GM18861 (cell line): ENCODE data around the gene CPD.
"Not testable (repeated sequence)": the region's sequence is repeated elsewhere in the genome, so short reads cannot be mapped to it uniquely, and the experiment has no call there.

Experiments used
- ATAC-seq: cut with Tn5 transposase; IDR thresholded peaks from one replicate; pipeline ENCODE4 v1.9.1; 2021; ENCODE audit not compliant: unreplicated experiment

Gene CPD

DNA sequence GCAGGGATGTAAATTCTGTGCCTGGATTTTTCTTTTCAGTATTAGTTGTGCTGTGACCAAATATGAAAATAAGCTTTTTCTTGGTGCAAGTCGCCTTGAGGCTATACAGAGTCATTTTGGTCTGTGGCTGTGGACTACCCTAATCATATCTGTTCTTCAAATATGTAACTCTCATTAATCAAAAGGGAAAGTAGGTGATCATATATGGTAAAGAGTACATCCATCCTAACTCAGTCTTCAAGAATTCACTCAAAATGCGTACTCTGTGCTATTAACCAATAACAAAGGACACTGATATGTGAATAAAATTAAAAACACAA lies 2.6 kb downstream of the CPD start:
- ATAC-seq, result no peak

DNA sequence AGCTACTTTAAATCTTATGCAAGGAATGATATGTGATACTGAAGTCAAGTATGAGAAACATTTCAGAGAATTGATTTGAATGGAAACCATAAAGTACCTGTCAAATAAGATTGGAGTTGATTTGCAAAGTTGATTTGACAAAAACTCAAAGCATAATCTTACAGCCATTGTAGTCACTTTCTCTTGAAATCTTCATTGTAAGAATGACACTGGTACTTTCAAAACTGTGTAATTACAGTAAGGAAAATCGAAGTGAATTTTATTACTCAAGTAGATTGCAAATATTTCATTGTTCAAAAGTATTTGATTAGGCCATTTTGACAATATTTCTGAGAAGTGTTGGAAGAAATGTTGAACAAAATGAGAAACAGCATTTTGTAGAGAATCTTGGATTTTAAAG lies 3.6 kb downstream of the CPD start:
- no peak for ATAC-seq

DNA sequence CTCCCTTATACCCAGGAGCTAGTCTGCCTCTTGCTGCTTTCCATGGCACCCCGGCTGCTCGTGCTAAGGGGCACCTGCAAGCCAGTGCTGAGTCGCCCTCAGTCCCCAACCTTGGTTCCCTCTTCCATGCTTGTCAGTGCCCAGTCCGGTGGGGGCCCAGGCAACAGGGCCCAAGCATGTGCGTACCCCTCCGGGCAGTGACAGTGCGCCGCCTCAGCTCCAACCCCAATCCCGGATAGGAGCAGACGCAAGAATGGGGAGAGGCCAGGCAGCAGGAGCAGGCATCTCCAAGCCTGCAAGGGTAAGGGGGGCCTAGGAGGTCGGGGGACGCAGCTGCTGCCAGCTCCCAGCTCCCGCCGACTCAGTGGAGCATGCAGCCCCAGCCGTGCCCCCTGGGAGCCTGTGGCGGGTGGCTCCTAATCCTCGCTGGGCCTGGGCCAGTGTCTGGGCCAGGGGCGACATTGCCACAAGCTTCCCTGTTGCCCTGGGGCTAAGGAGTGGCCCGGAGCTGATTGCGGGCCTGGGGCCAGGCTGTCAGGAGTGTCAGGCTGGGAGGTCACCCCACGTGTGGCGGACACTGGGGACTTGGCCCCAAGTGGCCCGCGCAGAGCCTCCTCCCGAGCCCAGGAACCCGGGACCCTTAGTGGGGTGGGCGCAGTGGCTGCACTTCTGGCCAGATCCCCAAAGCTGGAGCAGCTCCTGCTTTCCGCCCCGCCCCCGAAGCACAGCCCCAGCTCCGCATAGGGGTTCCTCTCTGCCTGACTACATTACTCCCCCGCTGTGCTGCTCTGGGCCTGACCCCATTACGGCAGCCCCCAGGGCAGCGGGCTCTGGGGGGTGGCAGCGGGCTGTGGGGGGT lies 9.8 kb downstream of the CPD start:
- no peak for ATAC-seq

DNA sequence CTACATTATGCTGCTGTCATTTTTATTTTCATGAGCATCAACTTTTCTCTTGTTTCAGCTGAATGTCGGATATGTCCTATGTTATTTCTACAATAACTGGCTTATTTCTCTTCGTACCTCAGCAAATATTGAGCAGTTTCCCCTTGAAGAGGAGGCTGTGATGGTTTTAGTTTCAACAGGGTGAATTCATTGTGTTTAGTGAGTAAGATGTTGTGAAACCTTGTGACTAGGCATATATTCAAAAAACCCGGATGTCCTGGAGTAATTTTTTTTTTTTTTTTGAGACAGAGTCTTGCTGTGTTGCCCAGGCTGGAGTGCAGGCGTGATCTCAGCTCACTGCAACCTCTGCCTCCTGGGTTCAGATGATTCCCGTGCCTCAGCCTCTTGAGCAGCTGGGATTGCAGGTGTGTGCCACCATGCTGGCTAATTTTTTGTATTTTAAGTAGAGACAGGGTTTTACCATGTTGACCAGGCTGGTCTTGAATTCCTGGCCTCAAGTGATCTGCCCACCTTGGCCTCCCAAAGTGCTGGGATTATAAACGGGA lies 11.1 kb downstream of the CPD start:
- ATAC-seq, result no peak

DNA sequence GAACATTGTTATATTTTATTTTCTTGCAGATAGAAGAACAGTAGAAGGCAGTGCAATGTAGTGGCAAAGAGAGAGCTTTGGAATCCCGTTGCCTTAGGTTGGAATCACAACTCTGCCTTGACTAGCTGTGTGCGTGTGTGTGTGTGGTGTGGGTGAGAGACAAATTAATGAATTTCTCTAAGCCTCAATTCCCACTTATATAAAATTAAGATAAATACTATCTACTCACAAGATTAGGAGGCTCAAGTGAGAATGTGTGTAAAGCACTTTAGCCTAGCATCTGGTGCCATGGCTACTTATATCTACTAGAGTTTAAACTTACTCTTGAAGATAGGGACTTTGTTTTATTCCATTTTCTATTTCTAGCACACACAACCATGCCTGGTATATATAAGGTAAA lies 12.8 kb downstream of the CPD start:
- no peak for ATAC-seq

DNA sequence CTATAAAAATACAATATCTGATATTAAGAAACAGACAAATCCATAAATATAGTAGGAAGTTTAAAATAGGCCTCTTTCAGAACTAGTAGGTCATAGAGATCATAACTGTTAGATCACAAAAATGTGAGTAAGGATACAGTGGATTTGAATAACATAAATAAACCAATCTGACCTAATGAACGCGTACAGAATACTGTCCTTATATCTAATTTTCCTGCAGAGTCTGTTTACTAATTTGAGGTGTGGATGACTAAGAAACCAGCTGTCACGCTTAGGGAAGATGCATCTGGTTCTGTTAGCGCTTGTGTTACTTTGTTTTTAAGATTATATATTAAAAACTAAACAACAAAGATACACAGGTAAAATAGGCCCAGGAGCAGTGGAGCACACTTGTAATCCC lies 14.8 kb downstream of the CPD start:
- no peak for ATAC-seq

DNA sequence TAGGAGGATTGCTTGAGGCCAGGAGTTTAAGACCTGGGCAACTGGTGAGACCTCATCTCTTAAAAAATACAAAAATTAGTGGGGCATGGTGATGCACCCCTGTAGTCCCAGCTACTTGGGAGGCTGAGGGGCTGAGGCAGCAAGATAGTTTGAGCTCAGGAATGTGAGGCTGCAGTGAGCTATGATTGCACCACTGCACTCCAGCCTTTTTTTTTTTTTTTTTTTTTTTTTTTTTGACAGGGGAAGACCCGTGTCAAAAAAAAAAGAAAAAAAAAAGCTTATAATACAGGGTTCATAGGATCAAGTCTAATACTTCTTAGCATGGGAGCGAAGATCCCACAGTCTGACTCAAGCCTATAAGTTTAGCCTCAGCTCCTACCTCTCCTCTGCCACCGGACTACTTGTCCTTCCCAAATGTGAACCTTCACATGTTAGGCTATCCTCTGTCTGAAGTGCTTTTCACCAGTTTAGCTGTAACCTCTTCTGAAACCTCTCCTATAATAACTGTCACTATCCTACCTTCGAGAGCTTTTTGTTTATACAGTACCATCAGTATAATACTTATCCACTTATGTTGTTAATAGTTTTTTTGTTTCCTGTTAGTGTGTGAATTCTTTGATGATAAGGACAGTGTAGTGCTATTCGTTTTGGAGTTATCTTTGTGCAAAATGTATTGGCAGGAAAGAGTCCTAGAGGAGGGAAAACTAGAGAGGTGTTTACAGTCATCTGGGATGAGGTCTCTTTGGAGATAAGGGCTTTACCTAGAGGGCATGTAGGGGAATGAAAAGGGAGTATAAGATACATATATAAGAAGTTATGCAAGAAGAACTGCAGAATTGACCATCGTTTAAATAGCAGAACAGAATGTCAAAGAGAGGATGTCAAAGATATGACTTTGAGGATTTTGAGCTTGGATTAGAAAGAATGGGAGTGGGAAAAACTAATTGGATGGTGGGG lies 15.5 kb downstream of the CPD start:
- no peak for ATAC-seq

DNA sequence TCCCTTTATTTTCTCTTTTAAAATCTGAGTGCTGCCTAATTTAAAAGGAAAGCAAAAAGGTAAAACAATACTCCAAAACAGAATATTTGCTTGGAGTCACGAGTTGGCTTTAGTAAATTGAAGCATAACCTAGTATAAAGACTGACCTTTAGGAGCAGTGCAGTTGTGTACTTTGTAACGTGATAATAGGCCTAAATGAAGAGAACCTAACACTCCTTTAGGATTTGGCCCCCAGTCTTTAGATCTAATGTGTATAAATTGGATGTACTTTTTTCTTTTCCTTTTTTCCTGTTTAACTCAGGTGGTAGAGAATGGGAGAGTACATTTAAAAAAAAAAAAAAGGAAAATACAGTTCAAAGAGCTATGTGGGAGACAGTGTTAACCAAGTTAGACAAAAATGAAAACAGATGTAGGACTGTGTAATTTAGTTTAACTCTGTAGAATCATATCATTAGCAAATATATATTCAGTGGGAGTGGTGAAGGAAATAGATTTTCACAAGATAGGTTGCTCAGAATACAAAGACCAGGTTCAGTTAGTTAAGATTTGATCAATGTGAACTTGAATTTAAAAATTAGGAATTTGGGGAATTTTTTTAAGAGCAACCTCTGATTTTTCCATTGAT lies 16.8 kb downstream of the CPD start:
- ATAC-seq, result no peak

DNA sequence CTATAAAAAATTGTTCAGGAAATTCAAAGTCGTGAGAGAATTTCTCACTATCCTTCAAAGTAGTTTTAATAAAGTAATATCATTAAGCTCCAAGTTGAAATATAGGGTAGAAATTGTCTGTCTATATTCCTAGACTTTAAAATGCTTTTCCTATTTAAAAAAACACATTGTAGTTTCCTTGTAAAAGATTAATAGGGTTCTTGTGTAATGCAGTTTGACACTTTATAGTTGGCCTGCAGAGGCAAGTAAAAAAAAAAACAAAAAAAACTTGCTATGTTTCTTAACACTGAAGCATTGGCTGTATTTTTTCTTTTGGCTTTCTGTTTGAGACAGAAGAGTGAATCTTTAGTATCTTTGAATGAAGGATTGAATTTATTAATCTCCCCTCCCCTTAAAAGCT lies 17.4 kb downstream of the CPD start:
- ATAC-seq, result no peak

DNA sequence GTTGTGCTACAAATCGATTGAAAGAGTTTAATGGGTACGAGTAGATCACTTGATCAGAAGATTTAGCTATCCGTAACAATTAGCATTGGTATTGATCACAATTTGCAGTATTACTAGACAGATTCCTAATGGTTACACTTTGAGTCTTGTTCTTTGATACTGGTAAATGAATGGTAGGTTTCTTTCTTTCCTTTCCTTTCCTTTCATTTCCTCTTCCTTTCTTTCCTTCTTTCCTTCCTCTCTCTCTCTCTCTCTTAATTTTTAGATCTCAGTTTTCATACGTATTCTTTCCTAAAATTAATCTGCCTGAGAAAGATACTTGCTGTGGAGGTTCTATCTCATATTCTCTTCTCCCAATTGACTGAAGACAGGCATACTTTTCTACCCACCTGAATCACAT lies 17.9 kb downstream of the CPD start:
- ATAC-seq, result no peak

DNA sequence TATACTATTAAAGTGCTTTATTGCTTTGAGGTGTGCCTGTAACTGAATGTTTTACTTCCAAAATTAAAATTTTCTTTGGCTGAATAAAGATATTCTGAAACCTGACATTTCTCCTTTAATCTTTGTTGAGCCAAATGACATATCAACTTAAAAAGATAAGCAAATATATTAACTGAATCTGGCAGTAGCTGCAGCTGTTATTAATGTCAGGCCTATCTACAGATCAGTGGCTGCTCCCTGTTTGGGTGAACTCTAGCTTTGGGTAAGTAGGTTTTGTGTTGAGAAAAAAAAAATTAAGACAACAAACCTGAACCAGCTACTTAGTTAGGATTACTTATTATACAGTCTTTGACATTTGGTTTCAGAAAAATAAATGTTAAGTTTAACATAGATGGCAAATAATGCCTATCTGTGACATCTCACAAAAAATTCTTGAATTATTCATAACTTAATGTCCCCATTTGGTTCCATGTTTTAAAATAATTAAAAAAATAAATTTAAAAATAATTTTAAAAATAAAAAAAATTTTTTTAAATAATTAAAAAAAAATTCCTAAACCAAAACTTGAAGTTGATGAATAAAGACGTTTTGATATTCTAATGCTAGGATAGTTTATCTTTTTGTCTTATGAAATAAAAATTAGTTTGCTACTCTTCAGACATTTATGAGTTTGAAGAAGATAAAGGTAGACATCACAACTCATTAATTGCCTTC lies 19.8 kb downstream of the CPD start:
- ATAC-seq, result no peak

DNA sequence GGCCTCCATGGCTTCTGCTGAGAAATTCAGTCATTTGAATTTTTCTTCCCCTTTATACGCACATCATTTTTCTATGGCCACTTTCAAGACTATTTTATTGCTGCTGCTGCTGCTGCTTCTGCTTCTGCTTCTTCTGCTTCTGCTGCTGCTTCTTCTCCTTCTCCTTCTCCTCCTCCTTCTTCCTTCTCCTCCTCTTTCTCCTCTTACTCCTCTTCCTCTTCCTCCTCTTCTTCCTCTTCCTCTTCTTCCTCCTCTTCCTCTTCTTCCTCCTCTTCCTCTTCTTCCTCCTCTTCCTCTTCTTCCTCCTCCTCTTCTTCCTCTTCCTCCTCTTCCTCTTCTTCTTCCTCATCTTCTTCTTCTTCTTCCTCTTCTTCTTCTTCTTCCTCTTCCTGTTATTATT lies 22.4 kb downstream of the CPD start:
- ATAC-seq, result no peak

DNA sequence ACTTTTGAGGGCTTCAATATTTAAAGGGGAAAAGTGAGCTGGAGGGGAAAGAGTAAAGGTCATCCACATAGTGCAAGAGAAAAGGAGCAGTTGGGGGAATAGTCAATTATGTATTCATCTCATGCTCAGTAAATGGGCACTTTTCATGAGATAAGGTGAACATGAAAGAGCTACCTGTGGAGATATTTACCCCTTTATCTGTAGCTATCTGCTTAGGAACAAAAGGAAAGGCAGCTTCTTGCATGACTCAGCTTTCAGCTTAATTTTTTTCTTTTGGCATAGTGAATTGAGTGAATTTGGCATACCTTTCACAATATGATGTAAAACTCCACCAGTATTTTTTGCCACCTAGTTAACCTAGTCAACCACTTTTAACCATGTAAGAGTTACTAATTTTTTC lies 26.4 kb downstream of the CPD start:
- no peak for ATAC-seq

DNA sequence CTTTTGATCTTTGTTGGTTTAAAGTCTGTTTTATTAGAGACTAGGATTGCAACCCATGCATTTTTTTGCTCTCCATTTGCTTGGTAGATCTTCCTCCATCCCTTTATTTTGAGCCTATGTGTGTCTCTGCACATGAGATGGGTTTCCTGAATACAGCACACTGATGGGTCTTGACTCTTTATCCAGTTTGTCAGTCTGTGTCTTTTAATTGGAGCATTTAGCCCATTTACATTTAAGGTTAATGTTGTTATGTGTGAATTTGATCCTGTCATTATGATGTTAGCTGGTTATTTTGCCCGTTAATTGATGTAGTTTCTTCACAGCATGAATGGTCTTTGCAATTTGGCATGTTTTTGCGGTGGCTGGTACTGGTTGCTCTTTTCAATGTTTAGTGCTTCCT lies 31.9 kb downstream of the CPD start:
- not testable (repeated sequence) for ATAC-seq

DNA sequence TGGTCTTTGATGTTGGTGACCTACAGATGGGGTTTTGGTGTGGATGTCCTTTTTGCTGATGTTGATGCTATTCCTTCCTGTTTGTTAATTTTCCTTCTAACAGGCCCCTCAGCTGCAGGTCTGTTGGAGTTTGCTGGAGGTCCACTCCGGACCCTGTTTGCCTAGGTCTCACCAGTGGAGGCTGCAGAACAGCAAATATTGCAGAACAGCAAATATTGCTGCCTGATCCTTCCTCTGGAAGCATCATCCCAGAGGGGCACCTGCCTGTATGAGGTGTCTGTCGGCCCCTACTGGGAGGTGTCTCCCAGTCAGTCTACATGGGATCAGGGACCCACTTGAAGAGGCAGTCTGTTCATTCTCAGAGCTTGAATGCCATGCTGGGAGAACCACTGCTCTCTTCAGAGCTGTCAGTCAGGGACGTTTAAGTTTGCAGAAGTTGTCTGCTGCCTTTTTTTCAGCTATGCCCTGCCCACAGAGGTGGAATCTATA lies 33.3 kb downstream of the CPD start:
- ATAC-seq, result not testable (repeated sequence)

DNA sequence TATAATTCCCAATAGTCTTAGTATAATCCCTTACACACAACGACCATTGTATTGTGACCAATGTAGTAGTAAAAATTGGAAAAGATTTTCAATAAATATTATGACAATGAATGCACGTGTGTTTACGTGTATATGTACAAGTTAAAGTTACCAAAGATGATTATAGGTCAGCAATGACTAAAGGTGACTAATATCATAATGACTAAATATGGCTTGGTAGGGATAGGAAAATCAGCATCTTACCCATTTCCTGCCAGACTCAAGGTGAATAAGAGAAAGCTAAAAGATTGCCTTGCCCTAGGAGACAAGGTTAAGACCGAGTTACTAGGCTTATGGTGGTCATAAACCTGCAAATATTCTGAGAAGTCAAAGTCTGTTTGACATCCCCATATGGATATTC lies 34.4 kb downstream of the CPD start:
- no peak for ATAC-seq

DNA sequence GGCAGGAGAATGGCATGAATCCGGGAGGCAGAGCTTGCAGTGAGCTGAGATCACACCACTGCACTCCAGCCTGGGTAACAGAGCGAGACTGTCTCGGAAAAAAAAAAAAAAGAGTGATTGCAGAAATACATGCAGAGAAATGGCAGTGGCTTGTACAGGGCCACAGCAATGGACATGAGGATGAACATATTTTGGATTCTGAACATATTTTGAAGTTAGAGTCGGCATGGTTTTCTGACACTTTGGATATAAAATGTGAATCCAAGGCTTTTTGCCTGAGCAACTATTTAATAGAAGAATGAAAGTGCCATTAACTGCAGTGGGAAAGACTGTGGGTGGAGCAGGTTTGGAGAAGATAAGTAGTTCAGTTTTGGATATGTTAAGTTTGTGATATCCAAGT lies 35.8 kb downstream of the CPD start:
- ATAC-seq, result no peak

DNA sequence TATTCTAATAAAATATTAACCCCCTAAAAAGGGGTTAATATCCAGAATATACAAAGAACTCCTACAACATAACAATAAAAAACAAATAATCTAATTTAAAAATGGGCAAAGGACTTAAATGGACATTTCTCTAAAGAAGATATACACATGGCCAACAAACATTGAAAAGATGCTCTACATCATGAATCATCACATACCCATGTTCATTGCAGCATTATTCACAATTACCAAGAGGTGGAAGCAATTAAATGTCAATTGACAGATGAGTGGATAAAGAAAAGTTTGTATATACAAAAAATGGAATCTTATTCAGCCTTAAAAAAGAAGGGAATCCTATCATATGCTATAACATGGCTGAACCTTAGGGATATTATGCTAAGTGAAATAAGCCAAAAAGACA lies 36.8 kb downstream of the CPD start:
- no peak for ATAC-seq

DNA sequence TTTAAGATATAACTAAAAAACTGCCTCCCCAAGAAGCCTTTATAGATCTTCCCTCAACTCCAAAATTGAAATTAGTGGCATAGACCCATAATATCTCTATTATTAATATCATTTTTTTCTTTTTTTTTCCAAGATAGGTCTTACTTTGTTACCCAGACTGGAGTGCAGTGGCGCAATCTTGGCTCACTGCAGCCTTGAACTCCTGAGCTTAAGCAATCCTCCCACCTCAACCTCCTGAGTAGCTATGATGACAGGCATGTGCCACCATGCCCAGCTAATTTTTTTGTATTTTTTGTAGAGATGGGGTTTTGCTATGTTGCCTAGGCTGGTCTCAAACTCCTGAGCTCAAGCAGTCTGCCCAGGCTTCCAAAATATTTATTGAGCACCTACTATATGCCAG lies 39.3 kb downstream of the CPD start:
- ATAC-seq, result not testable (repeated sequence)

DNA sequence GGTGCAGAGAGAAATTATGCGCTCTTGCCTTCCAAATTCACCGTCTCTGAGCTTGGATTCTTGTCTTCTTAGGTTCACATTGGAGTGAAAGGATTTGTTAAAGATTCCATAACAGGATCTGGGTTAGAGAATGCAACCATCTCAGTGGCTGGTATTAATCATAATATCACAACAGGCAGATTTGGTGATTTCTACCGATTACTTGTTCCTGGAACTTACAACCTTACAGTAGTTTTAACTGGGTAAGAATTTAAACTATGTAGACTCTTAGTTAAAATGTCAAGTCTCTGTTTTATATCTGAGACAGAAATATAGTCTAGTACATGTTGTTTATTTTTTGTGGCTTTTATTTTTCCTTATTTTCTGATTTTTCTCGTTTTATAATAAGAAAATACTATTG lies 42.9 kb downstream of the CPD start:
- ATAC-seq, result no peak

DNA sequence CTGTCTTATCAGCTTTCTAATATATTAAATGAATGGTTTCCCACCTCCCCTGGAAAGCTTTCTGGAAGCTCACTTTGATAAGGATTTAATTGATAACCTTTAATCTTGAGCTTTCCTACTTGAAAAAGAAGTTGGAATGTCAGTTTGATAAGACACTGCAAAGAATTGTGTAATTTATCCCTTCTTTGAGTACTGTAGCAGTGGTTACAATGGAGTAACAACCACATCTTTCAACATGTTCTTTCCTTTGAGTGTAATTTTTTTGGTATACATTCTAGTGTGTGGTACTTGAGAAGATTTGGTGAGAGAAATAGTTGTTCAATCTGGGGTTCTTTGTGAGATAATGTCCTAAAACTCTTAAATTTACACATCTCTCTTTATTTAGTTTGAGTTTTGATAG lies 43.4 kb downstream of the CPD start:
- no peak for ATAC-seq
